H9 (cell line): ENCODE results near the gene URB1. TPM values are rescaled to one million over a fixed set of nuclear protein-coding genes. Genes with fewer than 3 reads are reported as not detected.

ENCODE experiments used
- DNase-seq: peaks from one replicate; pipeline ENCODE4 v3.0.0-alpha.2; 2017
- H2AFZ ChIP-seq: one replicate; pipeline ENCODE4 v1.6.1; 2013; ENCODE audit warnings: mild to moderate bottlenecking, low read length, control low read depth, moderate library complexity
- H2AK5ac ChIP-seq: 2 replicates; pipeline ENCODE4 v1.6.1; 2013; ENCODE audit warnings: low read length, control low read depth, mixed read lengths; ENCODE audit not compliant: insufficient read length
- H2BK120ac ChIP-seq: one replicate; pipeline ENCODE4 v1.6.1; 2013; ENCODE audit warnings: low read depth, mild to moderate bottlenecking, low read length, control low read depth, inconsistent platforms; ENCODE audit not compliant: poor library complexity, severe bottlenecking
- H2BK12ac ChIP-seq: 2 replicates; pipeline ENCODE4 v1.6.1; 2013; ENCODE audit warnings: low read length, control low read depth, mixed read lengths, low read depth; ENCODE audit not compliant: insufficient read length
- H2BK15ac ChIP-seq: 2 replicates; pipeline ENCODE4 v1.6.1; 2013; ENCODE audit warnings: low read depth, low read length, control low read depth
- H2BK20ac ChIP-seq: one replicate; pipeline ENCODE4 v1.6.1; 2013; ENCODE audit warnings: low read depth, mild to moderate bottlenecking, low read length, control low read depth, inconsistent platforms; ENCODE audit not compliant: poor library complexity, severe bottlenecking
- H2BK5ac ChIP-seq: 2 replicates; pipeline ENCODE4 v1.6.1; 2013; ENCODE audit warnings: low read length, control low read depth, mixed read lengths; ENCODE audit not compliant: insufficient read length
- H3K14ac ChIP-seq: 2 replicates; pipeline ENCODE4 v1.6.1; 2013; ENCODE audit warnings: low read length, control low read depth; ENCODE audit not compliant: insufficient read depth
- H3K18ac ChIP-seq: 2 replicates; pipeline ENCODE4 v1.6.1; 2013; ENCODE audit warnings: low read depth, mild to moderate bottlenecking, mixed read lengths, low read length, control low read depth; ENCODE audit not compliant: insufficient read length
- H3K23ac ChIP-seq: 2 replicates; pipeline ENCODE4 v1.6.1; 2013; ENCODE audit warnings: low read length, control low read depth, mixed read lengths, low read depth; ENCODE audit not compliant: insufficient read length
- H3K23me2 ChIP-seq: 2 replicates; pipeline ENCODE4 v1.6.1; 2013; ENCODE audit warnings: low read depth, mild to moderate bottlenecking, mixed read lengths, low read length, control low read depth; ENCODE audit not compliant: insufficient read length, poor library complexity, severe bottlenecking
- H3K27ac ChIP-seq: 2 replicates; pipeline ENCODE4 v1.5.1; 2013; ENCODE audit warnings: low read length, control low read depth, mixed read lengths, low read depth; ENCODE audit not compliant: insufficient read length
- H3K27me3 ChIP-seq: 2 replicates; pipeline ENCODE4 v1.6.1; 2013; ENCODE audit warnings: low read length, control low read depth, inconsistent platforms; ENCODE audit not compliant: insufficient read depth
- H3K4ac ChIP-seq: 2 replicates; pipeline ENCODE4 v1.6.1; 2013; ENCODE audit warnings: low read depth, mild to moderate bottlenecking, control low read depth, inconsistent platforms, low read length, moderate library complexity
- H3K4me1 ChIP-seq: 2 replicates; pipeline ENCODE4 v1.6.1; 2013; ENCODE audit warnings: low read length, control low read depth, inconsistent platforms; ENCODE audit not compliant: insufficient read depth
- H3K4me2 ChIP-seq: 2 replicates; pipeline ENCODE4 v1.6.1; 2013; ENCODE audit warnings: low read length, control low read depth, mixed read lengths; ENCODE audit not compliant: insufficient read length, insufficient read depth
- H3K56ac ChIP-seq: 2 replicates; pipeline ENCODE4 v1.6.1; 2013; ENCODE audit warnings: low read depth, mild to moderate bottlenecking, mixed read lengths, low read length, control low read depth; ENCODE audit not compliant: insufficient read length
- H3K79me1 ChIP-seq: 2 replicates; pipeline ENCODE4 v1.6.1; 2013; ENCODE audit warnings: low read depth, mild to moderate bottlenecking, moderate library complexity, low read length, control low read depth, inconsistent platforms; ENCODE audit not compliant: insufficient read depth, poor library complexity, severe bottlenecking
- H3K79me2 ChIP-seq: 2 replicates; pipeline ENCODE4 v1.6.1; 2013; ENCODE audit warnings: low read length, control low read depth, inconsistent platforms; ENCODE audit not compliant: insufficient read depth
- H3K9ac ChIP-seq: 2 replicates; pipeline ENCODE4 v1.6.1; 2013; ENCODE audit warnings: low read length, control low read depth, mixed read lengths; ENCODE audit not compliant: insufficient read length; ENCODE audit errors: extremely low read depth
- H3K9me3 ChIP-seq: one replicate; pipeline ENCODE4 v1.6.1; 2013; ENCODE audit warnings: low read depth, low read length, inconsistent platforms; ENCODE audit not compliant: control insufficient read depth
- H3T11ph ChIP-seq: one replicate; pipeline ENCODE4 v1.6.1; 2013; ENCODE audit warnings: mild to moderate bottlenecking, low read length, control low read depth, inconsistent platforms
- H4K20me1 ChIP-seq: one replicate; pipeline ENCODE4 v1.6.1; 2013; ENCODE audit not compliant: control insufficient read depth, insufficient read length, insufficient read depth
- H4K5ac ChIP-seq: 2 replicates; pipeline ENCODE4 v1.6.1; 2013; ENCODE audit warnings: low read depth, mild to moderate bottlenecking, mixed read lengths, low read length, control low read depth; ENCODE audit not compliant: insufficient read length
- H4K8ac ChIP-seq: replicated peaks from 2 replicates; pipeline ENCODE4 v1.6.1; 2013; ENCODE audit warnings: low read length, control low read depth, mixed read lengths, low read depth; ENCODE audit not compliant: insufficient read length
- H4K91ac ChIP-seq: 2 replicates; pipeline ENCODE4 v1.6.1; 2013; ENCODE audit warnings: low read depth, mild to moderate bottlenecking, moderate library complexity, mixed read lengths, low read length, control low read depth; ENCODE audit not compliant: insufficient read length
- H3K27ac Mint-ChIP-seq, 3 experiments: 2 replicates in 2 of 3; 3 replicates in 1 of 3; pipeline ENCODE4 v1.8.0; 2020 to 2021; ENCODE audit warnings: mixed read lengths in 3 of 3, mild to moderate bottlenecking in 1 of 3, moderate library complexity in 1 of 3
- H3K27me3 Mint-ChIP-seq: 2 replicates; pipeline ENCODE4 v1.8.0; 2021; ENCODE audit warnings: low read depth, mild to moderate bottlenecking, moderate library complexity, mixed read lengths
- H3K36me3 Mint-ChIP-seq, 3 experiments: 2 replicates in 2 of 3; 3 replicates in 1 of 3; pipeline ENCODE4 v1.8.0; 2020 to 2021; ENCODE audit warnings: low read depth in 3 of 3, mixed read lengths in 3 of 3; ENCODE audit not compliant: insufficient read depth in 1 of 3
- H3K4me1 Mint-ChIP-seq, 2 experiments: 2 replicates each; pipeline ENCODE4 v1.8.0; 2020; ENCODE audit warnings: mixed read lengths in 2 of 2
- H3K4me3 Mint-ChIP-seq, 2 experiments: 2 replicates in 1 of 2; 3 replicates in 1 of 2; pipeline ENCODE4 v1.8.0; 2020 to 2021; ENCODE audit warnings: mild to moderate bottlenecking in 2 of 2, mixed read lengths in 2 of 2, moderate library complexity in 1 of 2
- H3K9me3 Mint-ChIP-seq, 2 experiments: 2 replicates in 1 of 2; 3 replicates in 1 of 2; pipeline ENCODE4 v1.8.0; 2020; ENCODE audit warnings: mild to moderate bottlenecking in 2 of 2, mixed read lengths in 2 of 2, moderate library complexity in 1 of 2
- WGBS: extraction: QIAGEN DNeasy Blood & Tissue Kit; methylation state at CpG from one replicate; pipeline ENCODE4 v1.1.7; 2013; ENCODE audit warnings: missing lambda C conversion rate, low lambda C conversion rate, mixed read lengths; ENCODE audit not compliant: insufficient read length; ENCODE audit errors: extremely low coverage; 5-methylcytosine and 5-hydroxymethylcytosine counted together
- total RNA-seq: library from RNA; stranded (reverse); gene quantifications from 2 replicates; pipeline ENCODE4 v1.2.1, GENCODE V29; 2021
- TF ChIP-seq, protein P1 (sequence below): fragments of 200-600 bp; sonication (generic); conservative IDR thresholded peaks from 3 replicates; pipeline ENCODE4 v1.8.0; 2021; ENCODE audit warnings: antibody characterized with exemption, mild to moderate bottlenecking

URB1 gene
- total RNA-seq, 1 experiment from 2014 or later = 23.5 TPM

- Histone ChIP-seq H2BK20ac (no peak overlapping the region), H4K91ac (no peak overlapping the region), H4K5ac (no peak overlapping the region), H3K27ac (no peak overlapping the region), H3K27me3 (no peaks in the 10 kb centered on the region), H3K79me2 (no peaks in the 10 kb centered on the region), H2BK15ac (no peak overlapping the region), H3T11ph (no peak overlapping the region), H3K18ac (no peak overlapping the region), H4K20me1 (no peaks in the 10 kb centered on the region), H2BK120ac (no peak overlapping the region), H3K14ac (no peak overlapping the region), H2BK5ac (no peak overlapping the region), H2BK12ac (no peak overlapping the region), H2AFZ (no peak overlapping the region), H3K4ac (no peak overlapping the region), H3K23ac (no peak overlapping the region), H2AK5ac (no peak overlapping the region), H3K9me3 (no peaks in the 10 kb centered on the region), H3K56ac (no peak overlapping the region), H3K23me2 (no peaks in the 10 kb centered on the region), H3K4me1 (no peaks in the 10 kb centered on the region), H3K9ac (no peak overlapping the region), H4K8ac (no peak overlapping the region), H3K4me2 (no peak overlapping the region), H3K79me1 (no peaks in the 10 kb centered on the region)
- peaks cover 3 to 4% of the 10 kb centered on the region in 2 experiments for H3K4me1 Mint-ChIP-seq
- H3K27me3 Mint-ChIP-seq = no peaks in the 10 kb centered on the region
- H3K36me3 Mint-ChIP-seq = peaks cover 40 to 86% (median 80%) of the 10 kb centered on the region in 3 experiments
- H3K4me3 Mint-ChIP-seq = no peak overlapping the region
- no peak for DNase-seq
- H3K27ac Mint-ChIP-seq = no peak overlapping the region
- no peaks in the 10 kb centered on the region for H3K9me3 Mint-ChIP-seq
- TF ChIP-seq, protein P1, sequence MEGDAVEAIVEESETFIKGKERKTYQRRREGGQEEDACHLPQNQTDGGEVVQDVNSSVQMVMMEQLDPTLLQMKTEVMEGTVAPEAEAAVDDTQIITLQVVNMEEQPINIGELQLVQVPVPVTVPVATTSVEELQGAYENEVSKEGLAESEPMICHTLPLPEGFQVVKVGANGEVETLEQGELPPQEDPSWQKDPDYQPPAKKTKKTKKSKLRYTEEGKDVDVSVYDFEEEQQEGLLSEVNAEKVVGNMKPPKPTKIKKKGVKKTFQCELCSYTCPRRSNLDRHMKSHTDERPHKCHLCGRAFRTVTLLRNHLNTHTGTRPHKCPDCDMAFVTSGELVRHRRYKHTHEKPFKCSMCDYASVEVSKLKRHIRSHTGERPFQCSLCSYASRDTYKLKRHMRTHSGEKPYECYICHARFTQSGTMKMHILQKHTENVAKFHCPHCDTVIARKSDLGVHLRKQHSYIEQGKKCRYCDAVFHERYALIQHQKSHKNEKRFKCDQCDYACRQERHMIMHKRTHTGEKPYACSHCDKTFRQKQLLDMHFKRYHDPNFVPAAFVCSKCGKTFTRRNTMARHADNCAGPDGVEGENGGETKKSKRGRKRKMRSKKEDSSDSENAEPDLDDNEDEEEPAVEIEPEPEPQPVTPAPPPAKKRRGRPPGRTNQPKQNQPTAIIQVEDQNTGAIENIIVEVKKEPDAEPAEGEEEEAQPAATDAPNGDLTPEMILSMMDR = no peak
- no CpG with 5 or more reads among the region's 8 CpGs for WGBS
Measured at GRCh38 chr21:32325706-32326105, 67.1 kb downstream of the URB1 start.
